Measurements from ENCODE around the gene ANKMY2. TPM values are rescaled to one million over a fixed set of nuclear protein-coding genes. Genes with fewer than 3 reads are reported as not detected.

Gene ANKMY2
- total RNA-seq, 1 donor from 2014 or later: 26.4 TPM

GRCh38 chr7:16646472-16647072, 1.0 kb upstream of the ANKMY2 start:
- Mint-ChIP-seq H3K27ac (peak overlapping the region; percentile 100), H3K4me1 (ENCODE audit: low read depth) (peaks cover 38% of the 10 kb centered on the region), H3K9me3 (ENCODE audit: low read depth) (no peaks in the 10 kb centered on the region), H3K4me3 (ENCODE audit: low read depth) (peak overlapping the region; percentile 98), H3K27me3 (no peaks in the 10 kb centered on the region), H3K36me3 (ENCODE audit: insufficient read depth) (no peaks in the 10 kb centered on the region)
- DNase-seq (ENCODE audit: low spot score, unreplicated experiment): no peak
- TF ChIP-seq, protein P1, sequence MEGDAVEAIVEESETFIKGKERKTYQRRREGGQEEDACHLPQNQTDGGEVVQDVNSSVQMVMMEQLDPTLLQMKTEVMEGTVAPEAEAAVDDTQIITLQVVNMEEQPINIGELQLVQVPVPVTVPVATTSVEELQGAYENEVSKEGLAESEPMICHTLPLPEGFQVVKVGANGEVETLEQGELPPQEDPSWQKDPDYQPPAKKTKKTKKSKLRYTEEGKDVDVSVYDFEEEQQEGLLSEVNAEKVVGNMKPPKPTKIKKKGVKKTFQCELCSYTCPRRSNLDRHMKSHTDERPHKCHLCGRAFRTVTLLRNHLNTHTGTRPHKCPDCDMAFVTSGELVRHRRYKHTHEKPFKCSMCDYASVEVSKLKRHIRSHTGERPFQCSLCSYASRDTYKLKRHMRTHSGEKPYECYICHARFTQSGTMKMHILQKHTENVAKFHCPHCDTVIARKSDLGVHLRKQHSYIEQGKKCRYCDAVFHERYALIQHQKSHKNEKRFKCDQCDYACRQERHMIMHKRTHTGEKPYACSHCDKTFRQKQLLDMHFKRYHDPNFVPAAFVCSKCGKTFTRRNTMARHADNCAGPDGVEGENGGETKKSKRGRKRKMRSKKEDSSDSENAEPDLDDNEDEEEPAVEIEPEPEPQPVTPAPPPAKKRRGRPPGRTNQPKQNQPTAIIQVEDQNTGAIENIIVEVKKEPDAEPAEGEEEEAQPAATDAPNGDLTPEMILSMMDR (IDR thresholded peaks at IDR 0.05; ENCODE audit: unreplicated experiment): no peak

- DNase-seq (ENCODE audit: low spot score, unreplicated experiment): peak; percentile 50
- peak overlapping the region; percentile 98 for H3K4me3 Mint-ChIP-seq (ENCODE audit: low read depth)
- peak overlapping the region; percentile 100 for H3K27ac Mint-ChIP-seq
- no peaks in the 10 kb centered on the region for H3K9me3 Mint-ChIP-seq (ENCODE audit: low read depth)
- H3K36me3 Mint-ChIP-seq (ENCODE audit: insufficient read depth): peaks cover 2% of the 10 kb centered on the region
- peaks cover 34% of the 10 kb centered on the region for H3K4me1 Mint-ChIP-seq (ENCODE audit: low read depth)
- no peaks in the 10 kb centered on the region for H3K27me3 Mint-ChIP-seq
- TF ChIP-seq, protein P1 (IDR thresholded peaks at IDR 0.05; ENCODE audit: unreplicated experiment): no peak
Measured at GRCh38 chr7:16644636-16645592, 640 bp downstream of the ANKMY2 start.

DNA sequence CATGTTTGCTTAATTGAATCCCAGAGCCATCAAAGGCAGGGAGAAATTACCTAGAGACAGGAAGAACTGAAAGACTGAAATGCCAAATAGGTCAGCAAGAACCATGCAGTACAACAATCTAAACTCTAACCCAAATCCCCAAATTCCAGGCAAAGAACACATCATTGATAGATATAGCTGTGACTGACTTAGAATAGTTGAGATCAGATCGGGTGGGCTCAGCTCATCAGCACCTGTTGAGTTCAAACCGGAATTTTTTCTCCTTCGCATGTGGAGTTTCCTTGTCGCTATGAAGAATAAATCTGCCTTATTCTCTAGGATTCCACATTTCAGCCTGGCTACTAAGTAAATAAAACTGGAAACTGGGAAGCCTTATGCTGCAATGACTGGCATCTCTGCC, 1.4 kb downstream of the ANKMY2 start:
- Mint-ChIP-seq H3K27me3 (no peaks in the 10 kb centered on the region), H3K4me1 (ENCODE audit: low read depth) (peaks cover 32% of the 10 kb centered on the region), H3K4me3 (ENCODE audit: low read depth) (peak overlapping the region; percentile 98), H3K27ac (peak overlapping the region; percentile 100), H3K36me3 (ENCODE audit: insufficient read depth) (peaks cover 2% of the 10 kb centered on the region), H3K9me3 (ENCODE audit: low read depth) (no peaks in the 10 kb centered on the region)
- DNase-seq (ENCODE audit: low spot score, unreplicated experiment): no peak
- TF ChIP-seq, protein P1 (IDR thresholded peaks at IDR 0.05; ENCODE audit: unreplicated experiment): no peak

DNA sequence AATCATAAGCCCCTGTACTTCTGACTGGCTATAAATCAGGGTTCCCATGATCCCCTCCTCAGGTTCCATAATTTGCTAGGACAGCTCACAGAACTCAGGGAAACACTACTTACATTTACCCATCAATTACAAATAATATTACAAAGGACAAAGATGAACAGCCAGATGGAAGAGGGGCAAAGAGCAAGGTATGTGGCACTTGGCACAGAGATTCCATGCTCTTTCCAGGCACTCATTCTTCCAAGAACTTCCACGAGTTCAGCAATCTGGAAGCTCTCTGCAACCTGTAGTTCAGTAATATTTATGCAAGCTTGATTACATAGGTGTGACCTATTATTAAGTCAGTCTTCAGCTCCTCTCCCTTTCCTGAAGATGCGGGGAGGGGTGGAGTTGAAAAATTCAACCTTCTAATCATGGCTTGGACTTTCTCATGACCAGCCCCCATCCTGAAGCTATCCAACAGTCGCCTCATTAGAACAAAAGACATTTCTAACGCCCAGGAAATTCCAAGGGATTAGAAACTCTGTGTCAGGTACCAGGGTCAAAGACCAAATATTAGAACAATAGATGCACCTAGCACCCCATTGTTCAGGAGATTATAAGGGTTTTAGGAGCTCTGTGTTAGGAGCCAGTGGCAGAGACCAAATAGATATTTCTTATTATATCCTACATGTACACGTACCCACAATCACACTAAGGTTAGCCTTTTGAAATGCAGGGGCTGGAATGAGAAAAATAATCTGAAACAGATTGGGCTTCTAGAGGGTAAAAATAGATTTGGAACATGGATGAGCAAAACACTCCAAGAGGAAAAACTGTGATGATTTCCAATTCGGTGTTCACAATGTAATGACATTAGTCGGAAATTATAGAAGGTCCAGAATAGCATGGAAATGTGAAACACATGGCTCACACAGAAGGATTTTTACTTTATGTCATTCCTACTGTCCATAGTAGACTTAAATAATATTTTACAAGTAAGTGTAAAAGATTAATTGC, 7.0 kb downstream of the ANKMY2 start:
- Mint-ChIP-seq H3K4me1 (ENCODE audit: low read depth) (peaks cover 3% of the 10 kb centered on the region), H3K4me3 (ENCODE audit: low read depth) (no peak overlapping the region), H3K36me3 (ENCODE audit: insufficient read depth) (peaks cover 6% of the 10 kb centered on the region), H3K27me3 (no peaks in the 10 kb centered on the region), H3K9me3 (ENCODE audit: low read depth) (no peaks in the 10 kb centered on the region), H3K27ac (no peak overlapping the region)
- TF ChIP-seq, protein P1 (IDR thresholded peaks at IDR 0.05; ENCODE audit: unreplicated experiment): no peak
- DNase-seq (ENCODE audit: low spot score, unreplicated experiment): no peak
